ENCODE results near the gene WASHC4.

WASHC4 gene

GRCh38 chr12:105205322-105206048, 98.0 kb downstream of the WASHC4 start:
- no peak for DNase-seq (ENCODE audit: low read depth in 2 of 2)

- DNase-seq (ENCODE audit: low read depth in 2 of 2) = no peak
Measured at GRCh38 chr12:105206686-105207374, 99.3 kb downstream of the WASHC4 start.

DNA sequence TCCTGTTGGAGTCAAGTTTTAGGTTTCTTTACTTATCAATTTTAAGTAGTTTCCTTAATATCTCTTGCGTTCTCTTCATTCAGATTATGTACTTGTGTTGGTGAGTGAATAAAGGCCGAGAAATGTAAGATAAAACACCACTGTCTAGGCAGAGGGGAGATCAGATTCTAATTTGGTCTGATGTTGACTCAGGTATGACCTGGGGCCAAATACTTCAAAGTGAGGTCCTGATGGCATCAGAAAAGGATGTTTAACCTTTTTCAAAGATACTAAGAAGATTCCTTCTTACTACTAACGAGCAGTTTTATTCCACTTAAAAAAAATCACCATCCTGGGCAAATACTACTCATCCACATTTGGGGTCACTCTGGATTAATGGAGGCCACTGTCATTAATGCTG, 101.6 kb downstream of the WASHC4 start:
- DNase-seq (ENCODE audit: low read depth in 2 of 2) = no peak

DNA sequence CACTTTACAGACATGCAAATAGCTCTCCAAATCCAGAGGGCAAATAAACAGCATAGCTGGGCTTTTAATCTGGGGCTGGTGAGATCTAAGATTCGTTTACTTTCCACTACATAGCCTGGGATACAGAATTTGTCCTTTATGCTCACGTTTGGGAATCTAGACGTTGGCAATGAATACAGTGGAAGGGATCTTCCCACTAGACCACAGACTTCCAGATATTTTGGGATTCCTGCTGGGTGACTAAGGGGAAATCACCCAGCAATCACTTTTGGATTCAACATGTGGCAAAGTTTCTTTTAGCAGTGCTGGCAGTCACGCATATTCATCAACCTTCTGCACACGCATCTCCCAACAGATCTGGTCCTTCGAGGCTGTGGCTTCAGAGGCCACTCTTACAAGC, 104.9 kb downstream of the WASHC4 start:
- no peak for DNase-seq (ENCODE audit: low read depth in 2 of 2)

DNA sequence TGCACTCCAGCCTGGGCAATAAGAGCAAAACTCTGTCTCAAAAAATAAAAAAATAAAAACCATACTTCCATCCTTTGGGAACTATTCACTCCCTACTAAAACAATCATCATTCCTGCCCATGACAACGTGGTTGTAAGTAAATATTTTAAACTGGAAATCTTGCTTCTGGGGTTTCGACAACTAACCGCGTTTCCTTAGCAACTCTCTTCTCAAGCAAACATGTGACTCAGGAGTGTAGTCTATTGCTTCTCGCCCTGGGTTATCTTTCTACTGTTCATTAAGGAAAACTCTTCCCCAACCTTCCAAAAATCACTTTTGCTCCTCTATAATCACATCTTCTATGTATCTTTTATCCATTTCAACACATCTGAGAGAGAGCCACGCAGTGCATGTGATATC, 106.6 kb downstream of the WASHC4 start:
- no peak for DNase-seq (ENCODE audit: low read depth in 2 of 2)

DNA sequence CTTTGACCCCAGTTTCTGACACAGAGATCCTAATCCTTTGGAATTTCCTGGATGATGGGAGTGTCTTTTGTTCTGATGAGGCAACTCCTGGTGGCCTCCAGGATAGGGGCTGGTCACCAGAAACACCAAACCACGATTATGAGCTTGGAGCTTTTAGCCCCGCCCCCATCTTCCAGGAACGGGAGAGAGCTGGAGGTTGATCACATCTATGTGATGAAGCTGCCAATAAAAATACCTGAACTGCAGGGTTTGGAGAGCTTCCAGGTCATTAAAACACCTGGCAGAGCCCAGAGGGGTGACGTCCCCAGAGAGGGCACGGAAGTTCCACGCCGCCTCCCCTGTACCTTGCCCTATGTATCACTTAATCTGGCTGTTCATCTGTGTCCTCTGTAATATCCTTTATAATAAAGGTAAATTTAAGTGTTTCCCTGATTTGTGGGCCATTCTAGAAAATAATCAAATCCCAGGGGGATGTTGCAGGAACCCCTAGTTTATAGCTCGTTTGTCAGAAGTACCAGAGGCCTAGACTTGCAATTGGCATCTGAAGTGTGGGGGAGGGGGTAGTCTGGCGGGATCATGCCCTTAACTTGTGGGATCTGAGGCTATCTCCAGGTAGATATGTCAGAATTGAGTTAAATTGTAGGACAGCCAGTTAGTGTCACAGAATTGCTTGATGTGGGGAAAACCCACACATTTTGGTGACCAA, 107.3 kb downstream of the WASHC4 start:
- DNase-seq (ENCODE audit: low read depth in 2 of 2) = no peak

GRCh38 chr12:105218434-105218833, 110.9 kb downstream of the WASHC4 start:
- DNase-seq (ENCODE audit: low read depth in 2 of 2) = no peak

Measured in stimulated activated CD8-positive, alpha-beta memory T cell treated with anti-CD3 and anti-CD28 coated beads, Interleukin-15, amount 100 ng/mL, for 4 hours (primary cell).